HEK293 (cell line): ENCODE measurements around the gene IFNG.

Source experiments
- CTCF ChIA-PET: fragments of 350-600 bp; formaldehyde crosslinking; extraction: SDS; loops from one replicate; lab custom pipeline; 2021; ENCODE audit warnings: antibody characterized with exemption; lab: Yijun Ruan, JAX
- POLR2A ChIA-PET: fragments of 300-600 bp; formaldehyde crosslinking; extraction: SDS; loops from one replicate; lab custom pipeline; 2020; ENCODE audit warnings: antibody characterized with exemption, inconsistent platforms; lab: Yijun Ruan, JAX
- H3K27ac ChIP-seq: fragments of 200-500 bp; sonication (Bioruptor generic); 2 replicates; pipeline ENCODE4 v1.5.1; 2014; ENCODE audit warnings: low read depth, low read length, control low read depth, inconsistent platforms; ENCODE audit errors: extremely low read depth
- H3K36me3 ChIP-seq, 2 experiments: fragments of 200-500 bp in 1 of 2; sonication (Bioruptor generic) in 1 of 2; 1 replicate in 1 of 2; 2 replicates in 1 of 2; pipeline ENCODE4 v1.5.1; 2014 to 2017; ENCODE audit warnings: inconsistent platforms in 2 of 2, low read length in 2 of 2; ENCODE audit not compliant: control insufficient read depth in 2 of 2, insufficient read depth in 1 of 2
- H3K4me1 ChIP-seq: fragments of 200-500 bp; sonication (Bioruptor generic); 2 replicates; pipeline ENCODE4 v1.5.1; 2014; ENCODE audit warnings: mild to moderate bottlenecking, low read length, inconsistent platforms; ENCODE audit not compliant: control insufficient read depth, insufficient read depth
- H3K4me3 ChIP-seq: 2 replicates; pipeline ENCODE4 v1.5.1; 2011; ENCODE audit warnings: low read depth, mild to moderate bottlenecking, control low read depth, low read length, moderate library complexity
- H3K9me3 ChIP-seq: fragments of 200-500 bp; sonication (Bioruptor generic); 2 replicates; pipeline ENCODE4 v1.5.1; 2014; ENCODE audit warnings: low read depth, low read length, inconsistent platforms; ENCODE audit not compliant: control insufficient read depth, insufficient read depth
- AEBP2 ChIP-seq: fragments of 450-650 bp; formaldehyde crosslinking; IDR thresholded peaks from 2 replicates; pipeline ENCODE4 v1.5.1; 2016; ENCODE audit warnings: missing biosample characterization, missing genetic modification characterization, borderline replicate concordance
- FEZF1 ChIP-seq: fragments of 450-650 bp; formaldehyde crosslinking; IDR thresholded peaks from 2 replicates; pipeline ENCODE4 v1.5.1; 2016; ENCODE audit warnings: missing biosample characterization, missing genetic modification characterization
- GLIS2 ChIP-seq: fragments of 450-650 bp; formaldehyde crosslinking; IDR thresholded peaks from 2 replicates; pipeline ENCODE4 v1.5.1; 2016; ENCODE audit warnings: missing biosample characterization, missing genetic modification characterization
- IKZF3 ChIP-seq: fragments of 450-650 bp; IDR thresholded peaks from 2 replicates; pipeline ENCODE4 v1.5.0; 2018; ENCODE audit warnings: missing biosample characterization, mild to moderate bottlenecking, missing genetic modification characterization, moderate library complexity
- INSM2 ChIP-seq: fragments of 450-650 bp; formaldehyde crosslinking; IDR thresholded peaks from 2 replicates; pipeline ENCODE4 v1.5.1; 2016; ENCODE audit warnings: missing biosample characterization, missing genetic modification characterization
- MYNN ChIP-seq: fragments of 450-650 bp; formaldehyde crosslinking; IDR thresholded peaks from 2 replicates; pipeline ENCODE4 v1.5.1; 2016; ENCODE audit warnings: missing biosample characterization, missing genetic modification characterization, borderline replicate concordance
- OSR2 ChIP-seq: fragments of 450-650 bp; formaldehyde crosslinking; IDR thresholded peaks from 2 replicates; pipeline ENCODE4 v1.5.1; 2016; ENCODE audit warnings: missing biosample characterization, missing genetic modification characterization
- OVOL3 ChIP-seq: fragments of 450-650 bp; formaldehyde crosslinking; IDR thresholded peaks from 2 replicates; pipeline ENCODE4 v1.5.1; 2016; ENCODE audit warnings: missing biosample characterization, missing genetic modification characterization
- TCF7L2 ChIP-seq: IDR thresholded peaks from 2 replicates; pipeline ENCODE4 v1.6.1; 2011; ENCODE audit warnings: low read depth, mild to moderate bottlenecking, inconsistent platforms, low read length, moderate library complexity, borderline replicate concordance
- YY1 ChIP-seq: fragments of 450-650 bp; formaldehyde crosslinking; IDR thresholded peaks from 2 replicates; pipeline ENCODE4 v1.5.1; 2018; ENCODE audit warnings: missing biosample characterization, missing genetic modification characterization
- ZNF10 ChIP-seq: fragments of 450-650 bp; formaldehyde crosslinking; IDR thresholded peaks from 2 replicates; pipeline ENCODE4 v1.5.1; 2017; ENCODE audit warnings: missing biosample characterization, missing genetic modification characterization
- ZNF112 ChIP-seq: fragments of 450-650 bp; formaldehyde crosslinking; IDR thresholded peaks from 2 replicates; pipeline ENCODE4 v1.5.0; 2017; ENCODE audit warnings: missing biosample characterization, missing genetic modification characterization
- ZNF184 ChIP-seq: fragments of 450-650 bp; IDR thresholded peaks from 2 replicates; pipeline ENCODE4 v1.5.1; 2018; ENCODE audit warnings: missing biosample characterization, mild to moderate bottlenecking, missing genetic modification characterization
- ZNF211 ChIP-seq: fragments of 450-650 bp; formaldehyde crosslinking; IDR thresholded peaks from 2 replicates; pipeline ENCODE4 v1.5.1; 2016; ENCODE audit warnings: low read depth, missing biosample characterization, missing genetic modification characterization
- ZNF221 ChIP-seq: fragments of 450-650 bp; formaldehyde crosslinking; IDR thresholded peaks from 2 replicates; pipeline ENCODE4 v1.5.1; 2017; ENCODE audit warnings: missing biosample characterization, missing genetic modification characterization, borderline replicate concordance
- ZNF248 ChIP-seq: fragments of 450-650 bp; formaldehyde crosslinking; IDR thresholded peaks from 2 replicates; pipeline ENCODE4 v1.5.1; 2017; ENCODE audit warnings: missing biosample characterization, missing genetic modification characterization
- ZNF37A ChIP-seq: fragments of 450-650 bp; IDR thresholded peaks from 2 replicates; pipeline ENCODE4 v1.5.1; 2018; ENCODE audit warnings: missing biosample characterization, missing genetic modification characterization
- ZNF521 ChIP-seq: fragments of 450-650 bp; formaldehyde crosslinking; IDR thresholded peaks from 2 replicates; pipeline ENCODE4 v1.5.1; 2017; ENCODE audit warnings: missing biosample characterization, mild to moderate bottlenecking, missing genetic modification characterization
- ZNF600 ChIP-seq: fragments of 450-650 bp; formaldehyde crosslinking; IDR thresholded peaks from 2 replicates; pipeline ENCODE4 v1.5.1; 2016; ENCODE audit warnings: missing biosample characterization, missing genetic modification characterization
- ZNF660 ChIP-seq: fragments of 450-650 bp; IDR thresholded peaks from 2 replicates; pipeline ENCODE4 v1.5.1; 2018; ENCODE audit warnings: missing biosample characterization, mild to moderate bottlenecking, missing genetic modification characterization
- ZNF776 ChIP-seq: fragments of 450-650 bp; formaldehyde crosslinking; IDR thresholded peaks from 2 replicates; pipeline ENCODE4 v1.5.0; 2017; ENCODE audit warnings: missing biosample characterization, missing genetic modification characterization, borderline replicate concordance
- ZNF785 ChIP-seq: fragments of 450-650 bp; formaldehyde crosslinking; IDR thresholded peaks from 2 replicates; pipeline ENCODE4 v1.5.1; 2016; ENCODE audit warnings: missing biosample characterization, missing genetic modification characterization
- ZXDB ChIP-seq: fragments of 450-650 bp; formaldehyde crosslinking; IDR thresholded peaks from 2 replicates; pipeline ENCODE4 v1.5.1; 2016; ENCODE audit warnings: missing biosample characterization, missing genetic modification characterization
- TF ChIP-seq, protein P1 (sequence below): fragments of 450-650 bp; formaldehyde crosslinking; IDR thresholded peaks from 2 replicates; pipeline ENCODE4 v1.5.1; 2016; ENCODE audit warnings: missing biosample characterization, missing genetic modification characterization
- TF ChIP-seq, protein P2 (sequence below): fragments of 450-650 bp; formaldehyde crosslinking; IDR thresholded peaks from 2 replicates; pipeline ENCODE4 v1.5.1; 2016; ENCODE audit warnings: missing biosample characterization, missing genetic modification characterization, borderline replicate concordance

Gene IFNG

GRCh38 chr12:68203460-68203875 lies 43.9 kb upstream of the IFNG start:
- H3K9me3 ChIP-seq = no peaks in the 10 kb centered on the region
- H3K27ac ChIP-seq = no peak overlapping the region
- no peak overlapping the region for H3K4me3 ChIP-seq
- POLR2A ChIA-PET = no interaction called here
- CTCF ChIA-PET = interaction anchor here (0.8 kb wide), 1 partner anchor 19 kb away, joined by 3 read pairs; no protein-coding TSS in a partner anchor
- peaks cover 8% of the 10 kb centered on the region; the same call in 1 of the 2 replicates for H3K4me1 ChIP-seq
- H3K36me3 ChIP-seq = no peaks in the 10 kb centered on the region
- no peak for TF ChIP-seq ZNF211 (tag by site-specific recombination)
- no peak for TF ChIP-seq ZNF521 (tag by site-specific recombination)
- TF ChIP-seq, protein P1, sequence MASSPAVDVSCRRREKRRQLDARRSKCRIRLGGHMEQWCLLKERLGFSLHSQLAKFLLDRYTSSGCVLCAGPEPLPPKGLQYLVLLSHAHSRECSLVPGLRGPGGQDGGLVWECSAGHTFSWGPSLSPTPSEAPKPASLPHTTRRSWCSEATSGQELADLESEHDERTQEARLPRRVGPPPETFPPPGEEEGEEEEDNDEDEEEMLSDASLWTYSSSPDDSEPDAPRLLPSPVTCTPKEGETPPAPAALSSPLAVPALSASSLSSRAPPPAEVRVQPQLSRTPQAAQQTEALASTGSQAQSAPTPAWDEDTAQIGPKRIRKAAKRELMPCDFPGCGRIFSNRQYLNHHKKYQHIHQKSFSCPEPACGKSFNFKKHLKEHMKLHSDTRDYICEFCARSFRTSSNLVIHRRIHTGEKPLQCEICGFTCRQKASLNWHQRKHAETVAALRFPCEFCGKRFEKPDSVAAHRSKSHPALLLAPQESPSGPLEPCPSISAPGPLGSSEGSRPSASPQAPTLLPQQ = no peak
- TF ChIP-seq INSM2 (tag by site-specific recombination) = no peak
- peak; percentile 88; the same call in 1 of the 2 replicates for TF ChIP-seq TCF7L2
- no peak for TF ChIP-seq ZNF37A (tag by site-specific recombination)
- no peak for TF ChIP-seq AEBP2 (tag by site-specific recombination)
- peak; percentile 70 for TF ChIP-seq FEZF1 (tag by site-specific recombination)
- TF ChIP-seq GLIS2 (tag by site-specific recombination) = no peak
- no peak for TF ChIP-seq ZNF785 (tag by site-specific recombination)
- TF ChIP-seq OSR2 (tag by site-specific recombination) = peak; percentile 44; the same call in 1 of the 2 replicates
- peak; percentile 31; the same call in 1 of the 2 replicates for TF ChIP-seq OVOL3 (tag by site-specific recombination)
- TF ChIP-seq MYNN = no peak
- no peak for TF ChIP-seq ZNF10 (tag by site-specific recombination)
- TF ChIP-seq IKZF3 (tag by site-specific recombination) = no peak
- TF ChIP-seq ZNF184 (tag by site-specific recombination) = no peak
- no peak for TF ChIP-seq YY1
- TF ChIP-seq ZNF248 = no peak
- TF ChIP-seq ZNF112 (tag by site-specific recombination) = no peak
- TF ChIP-seq ZNF776 (tag by site-specific recombination) = no peak
- 0 out of 2 replicates have a peak, but pooled peaks have one; percentile 25 for TF ChIP-seq ZXDB (tag by site-specific recombination)
- TF ChIP-seq ZNF660 = no peak
- TF ChIP-seq, protein P2, sequence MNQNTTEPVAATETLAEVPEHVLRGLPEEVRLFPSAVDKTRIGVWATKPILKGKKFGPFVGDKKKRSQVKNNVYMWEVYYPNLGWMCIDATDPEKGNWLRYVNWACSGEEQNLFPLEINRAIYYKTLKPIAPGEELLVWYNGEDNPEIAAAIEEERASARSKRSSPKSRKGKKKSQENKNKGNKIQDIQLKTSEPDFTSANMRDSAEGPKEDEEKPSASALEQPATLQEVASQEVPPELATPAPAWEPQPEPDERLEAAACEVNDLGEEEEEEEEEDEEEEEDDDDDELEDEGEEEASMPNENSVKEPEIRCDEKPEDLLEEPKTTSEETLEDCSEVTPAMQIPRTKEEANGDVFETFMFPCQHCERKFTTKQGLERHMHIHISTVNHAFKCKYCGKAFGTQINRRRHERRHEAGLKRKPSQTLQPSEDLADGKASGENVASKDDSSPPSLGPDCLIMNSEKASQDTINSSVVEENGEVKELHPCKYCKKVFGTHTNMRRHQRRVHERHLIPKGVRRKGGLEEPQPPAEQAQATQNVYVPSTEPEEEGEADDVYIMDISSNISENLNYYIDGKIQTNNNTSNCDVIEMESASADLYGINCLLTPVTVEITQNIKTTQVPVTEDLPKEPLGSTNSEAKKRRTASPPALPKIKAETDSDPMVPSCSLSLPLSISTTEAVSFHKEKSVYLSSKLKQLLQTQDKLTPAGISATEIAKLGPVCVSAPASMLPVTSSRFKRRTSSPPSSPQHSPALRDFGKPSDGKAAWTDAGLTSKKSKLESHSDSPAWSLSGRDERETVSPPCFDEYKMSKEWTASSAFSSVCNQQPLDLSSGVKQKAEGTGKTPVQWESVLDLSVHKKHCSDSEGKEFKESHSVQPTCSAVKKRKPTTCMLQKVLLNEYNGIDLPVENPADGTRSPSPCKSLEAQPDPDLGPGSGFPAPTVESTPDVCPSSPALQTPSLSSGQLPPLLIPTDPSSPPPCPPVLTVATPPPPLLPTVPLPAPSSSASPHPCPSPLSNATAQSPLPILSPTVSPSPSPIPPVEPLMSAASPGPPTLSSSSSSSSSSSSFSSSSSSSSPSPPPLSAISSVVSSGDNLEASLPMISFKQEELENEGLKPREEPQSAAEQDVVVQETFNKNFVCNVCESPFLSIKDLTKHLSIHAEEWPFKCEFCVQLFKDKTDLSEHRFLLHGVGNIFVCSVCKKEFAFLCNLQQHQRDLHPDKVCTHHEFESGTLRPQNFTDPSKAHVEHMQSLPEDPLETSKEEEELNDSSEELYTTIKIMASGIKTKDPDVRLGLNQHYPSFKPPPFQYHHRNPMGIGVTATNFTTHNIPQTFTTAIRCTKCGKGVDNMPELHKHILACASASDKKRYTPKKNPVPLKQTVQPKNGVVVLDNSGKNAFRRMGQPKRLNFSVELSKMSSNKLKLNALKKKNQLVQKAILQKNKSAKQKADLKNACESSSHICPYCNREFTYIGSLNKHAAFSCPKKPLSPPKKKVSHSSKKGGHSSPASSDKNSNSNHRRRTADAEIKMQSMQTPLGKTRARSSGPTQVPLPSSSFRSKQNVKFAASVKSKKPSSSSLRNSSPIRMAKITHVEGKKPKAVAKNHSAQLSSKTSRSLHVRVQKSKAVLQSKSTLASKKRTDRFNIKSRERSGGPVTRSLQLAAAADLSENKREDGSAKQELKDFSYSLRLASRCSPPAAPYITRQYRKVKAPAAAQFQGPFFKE = no peak
- TF ChIP-seq ZNF600 (tag by site-specific recombination) = no peak
- TF ChIP-seq ZNF221 (tag by site-specific recombination) = no peak
